Adrenal gland (tissue), 12 donors: ENCODE measurements around the gene C1QC. TPM values are rescaled to one million over a fixed set of nuclear protein-coding genes. Genes with fewer than 3 reads are reported as not detected.

Experiments
- DNase-seq, 7 donors: peaks; one replicate each; pipeline ENCODE4 v3.0.0-alpha.2; 2019 to 2020
- H3K27ac ChIP-seq, 5 donors: fragments of 200-600 bp; sonication (generic) in 4 of 5; 1 replicate in 3 of 5; 2 replicates in 2 of 5; pipeline versions ENCODE4 v1.5.1 to v1.8.0; 2016 to 2020; ENCODE audit warnings: mild to moderate bottlenecking in 1 of 5
- H3K27me3 ChIP-seq: fragments of 200-600 bp; 2 replicates; pipeline ENCODE4 v1.8.0; 2021
- H3K36me3 ChIP-seq, 2 donors: fragments of 200-600 bp; replicated peaks in 1 of 2; 1 replicate in 1 of 2; 2 replicates in 1 of 2; pipeline versions ENCODE4 v1.5.1 to v1.8.0; 2018 to 2022
- H3K4me1 ChIP-seq, 2 donors: fragments of 200-600 bp; replicated peaks in 1 of 2; 1 replicate in 1 of 2; 2 replicates in 1 of 2; pipeline versions ENCODE4 v1.5.1 to v1.8.0; 2018 to 2021
- H3K4me3 ChIP-seq, 4 donors: fragments of 200-600 bp; sonication (generic) in 3 of 4; one replicate each; pipeline ENCODE4 v1.5.1; 2016 to 2018
- H3K9me3 ChIP-seq, 3 donors: fragments of 200-600 bp; sonication (generic) in 1 of 3; replicated peaks in 1 of 3; 1 replicate in 2 of 3; 2 replicates in 1 of 3; pipeline versions ENCODE4 v1.5.1 to v1.8.0; 2016 to 2021
- POLR2A ChIP-seq, 2 donors: fragments of 450-650 bp; IDR thresholded peaks; one replicate each; pipeline ENCODE4 v1.6.1; 2017; ENCODE audit warnings: antibody characterized with exemption in 2 of 2, mild to moderate bottlenecking in 2 of 2, moderate library complexity in 1 of 2
- whole genome bisulfite sequencing, 4 donors: extraction: QIAGEN DNeasy Blood & Tissue Kit in 2 of 4; methylation state at CpG; one replicate each; pipeline versions ENCODE4 v1.1.5 to v1.1.7; 2013 to 2017; 5-methylcytosine and 5-hydroxymethylcytosine counted together
- intact Hi-C, 2 donors: fragments of 100-400 bp; cut with DNase I; formaldehyde crosslinking; loops; one replicate each; pipeline versions ENCODE4 v1.14.1 to v1.15.0; 2022 to 2023
- polyA plus RNA-seq, 3 donors: library from polyadenylated mRNA; stranded (reverse); fragments of 200-250 nt in 2 of 3; fragments of 350-450 nt in 1 of 3; fragmentation: Illumina TruSeq in 1 of 3; extraction: RNeasy Lipid Tissue Mini Kit (QIAGEN cat#74804) in 1 of 3; gene quantifications; one replicate each; pipeline ENCODE4 v1.2.3, GENCODE V29; 2013 to 2014
- total RNA-seq, 9 donors: library from RNA; depleted of rRNA in 4 of 9; stranded (reverse); fragments of >200 nt in 4 of 9; fragments of 120-200 nt in 1 of 9; fragmentation: NEBNext Ultra II Directional in 1 of 9; extraction: Animal tissue kit (Norgen Biotek cat#: 25700) in 1 of 9; gene quantifications; one replicate each; pipeline versions ENCODE4 v1.1.0 to v1.2.4, GENCODE V29; 2013 to 2023
- TF ChIP-seq, protein P1 (sequence below), 6 experiments: fragments of 450-650 bp in 4 of 6; fragments of 200-600 bp in 2 of 6; sonication (generic) in 1 of 6; IDR thresholded peaks; 1 replicate in 5 of 6; 2 replicates in 1 of 6; pipeline versions ENCODE4 v1.5.1 to v1.8.0; 2016 to 2021; ENCODE audit warnings: antibody characterized with exemption in 6 of 6, mild to moderate bottlenecking in 2 of 6, moderate library complexity in 1 of 6
- donor health status: healthy with polysubstance abuse.
- donor health status: Bipolar disorder and iron deficiency.
- donor health status: DM: yes; HTN: yes; CAD: no.
- donor health status: DM: no; HTN: no; CAD: no.
- donor health status: DM: no; HTN: no; CAD: no.
- donor health status: DM: yes; HTN: yes; CAD: no.

The C1QC gene
- total and polyA plus RNA-seq, 12 donors = 24.1 to 1,409 (median 450) TPM

- Histone ChIP-seq H3K27ac (no peak overlapping the region), H3K27me3 (no peaks in the 10 kb centered on the region), H3K9me3 (no peaks in the 10 kb centered on the region), H3K36me3 (no peaks in the 10 kb centered on the region), H3K4me3 (no peak overlapping the region), H3K4me1 (no peaks in the 10 kb centered on the region)
- DNase-seq = no peak
- no peak for TF ChIP-seq POLR2A (IDR thresholded peaks at IDR 0.05)
- 78 to 95% (median 87%) methylated on average over 9 to 13 of the region's 13 CpGs for WGBS, 4 donors
- intact Hi-C loops = no loop called here
These were observed 6.8 kb downstream of the C1QC start for GRCh38 chr1:22650089-22650693.

- TF ChIP-seq, protein P1, sequence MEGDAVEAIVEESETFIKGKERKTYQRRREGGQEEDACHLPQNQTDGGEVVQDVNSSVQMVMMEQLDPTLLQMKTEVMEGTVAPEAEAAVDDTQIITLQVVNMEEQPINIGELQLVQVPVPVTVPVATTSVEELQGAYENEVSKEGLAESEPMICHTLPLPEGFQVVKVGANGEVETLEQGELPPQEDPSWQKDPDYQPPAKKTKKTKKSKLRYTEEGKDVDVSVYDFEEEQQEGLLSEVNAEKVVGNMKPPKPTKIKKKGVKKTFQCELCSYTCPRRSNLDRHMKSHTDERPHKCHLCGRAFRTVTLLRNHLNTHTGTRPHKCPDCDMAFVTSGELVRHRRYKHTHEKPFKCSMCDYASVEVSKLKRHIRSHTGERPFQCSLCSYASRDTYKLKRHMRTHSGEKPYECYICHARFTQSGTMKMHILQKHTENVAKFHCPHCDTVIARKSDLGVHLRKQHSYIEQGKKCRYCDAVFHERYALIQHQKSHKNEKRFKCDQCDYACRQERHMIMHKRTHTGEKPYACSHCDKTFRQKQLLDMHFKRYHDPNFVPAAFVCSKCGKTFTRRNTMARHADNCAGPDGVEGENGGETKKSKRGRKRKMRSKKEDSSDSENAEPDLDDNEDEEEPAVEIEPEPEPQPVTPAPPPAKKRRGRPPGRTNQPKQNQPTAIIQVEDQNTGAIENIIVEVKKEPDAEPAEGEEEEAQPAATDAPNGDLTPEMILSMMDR (IDR thresholded peaks at IDR 0.05) = no peak
- no peak for TF ChIP-seq POLR2A (IDR thresholded peaks at IDR 0.05)
- H3K9me3 ChIP-seq = no peaks in the 10 kb centered on the region
- no peak for DNase-seq
- 56 to 70% (median 68%) methylated on average over 13 to 15 of the region's 15 CpGs for WGBS, 4 donors
- H3K4me3 ChIP-seq = no peak overlapping the region
- H3K27me3 ChIP-seq = no peaks in the 10 kb centered on the region
- intact Hi-C loops = no loop called here
- peak overlapping the region in 3 of 5 donors; percentile 1 to 62 (median 16) for H3K27ac ChIP-seq
- no peaks in the 10 kb centered on the region for H3K4me1 ChIP-seq
- H3K36me3 ChIP-seq = no peaks in the 10 kb centered on the region
These were observed 8.8 kb downstream of the C1QC start for GRCh38 chr1:22651941-22652856.

DNA sequence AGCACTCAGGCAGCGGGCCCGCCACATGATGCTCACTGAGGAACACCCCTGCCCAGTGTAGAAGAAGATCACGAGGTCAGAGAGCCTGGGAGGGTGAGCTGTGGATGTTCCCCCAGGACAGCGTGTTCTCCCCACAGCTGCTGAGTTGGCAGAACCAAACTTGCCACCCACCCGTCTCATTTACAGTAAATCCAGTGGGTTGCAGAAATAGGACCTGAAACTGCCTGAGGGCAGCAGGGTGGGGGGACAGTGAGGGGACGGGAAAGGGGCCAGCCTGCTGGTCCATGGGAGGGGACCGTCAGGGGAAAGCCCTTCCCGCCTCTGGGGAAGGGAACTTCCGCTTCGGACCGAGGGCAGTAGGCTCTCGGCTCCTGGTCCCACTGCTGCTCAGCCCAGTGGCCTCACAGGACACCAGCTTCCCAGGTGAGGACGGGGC lies 9.5 kb downstream of the C1QC start, which contains the start of gene C1QB:
Gene C1QB (plus strand): TSS at position 356 of the 436 bp plus-strand sequence. CDS start 6,227 bp downstream, outside the sequence.
- intact Hi-C loops = no loop called here

GRCh38 chr1:22654692-22655091 lies 11.3 kb downstream of the C1QC start:
- no peak for TF ChIP-seq POLR2A (IDR thresholded peaks at IDR 0.05)
- TF ChIP-seq, protein P1 (IDR thresholded peaks at IDR 0.05) = peak in 2 of 6 experiments; percentile 8 to 10
- H3K36me3 ChIP-seq = no peaks in the 10 kb centered on the region
- no peak for DNase-seq
- H3K9me3 ChIP-seq = no peaks in the 10 kb centered on the region
- peak overlapping the region in 1 of 5 donors; percentile 3 for H3K27ac ChIP-seq
- H3K4me1 ChIP-seq = no peaks in the 10 kb centered on the region
- H3K27me3 ChIP-seq = no peaks in the 10 kb centered on the region
- peak overlapping the region in 1 of 4 donors; percentile 52 for H3K4me3 ChIP-seq
- intact Hi-C loops = no loop called here
- 42 to 66% (median 58%) methylated on average over 5 of the region's 5 CpGs for WGBS, 4 donors

More for the DNA sequence above, 9.5 kb downstream of the C1QC start, which contains the start of gene C1QB:
- H3K27ac ChIP-seq = peak within 1 kb of the TSS in 2 of 5 donors; percentile 1 to 74
- H3K4me1 ChIP-seq = no peaks in the 10 kb centered on the region
- no peaks in the 10 kb centered on the region for H3K36me3 ChIP-seq
- TF ChIP-seq POLR2A (IDR thresholded peaks at IDR 0.05) = peak in 1 of 2 donors; percentile 49
- TF ChIP-seq, protein P1 (IDR thresholded peaks at IDR 0.05) = no peak
- H3K9me3 ChIP-seq = no peaks in the 10 kb centered on the region
- H3K27me3 ChIP-seq = no peaks in the 10 kb centered on the region
- peak within 1 kb of the TSS in 1 of 4 donors; percentile 52 for H3K4me3 ChIP-seq
- 70 to 85% (median 75%) methylated on average over 6 to 13 of the region's 13 CpGs for WGBS, 4 donors
- DNase-seq = peak; percentile 52 to 85 (median 62)
